ENCODE data around the gene C16orf78.

C16orf78 gene

DNA sequence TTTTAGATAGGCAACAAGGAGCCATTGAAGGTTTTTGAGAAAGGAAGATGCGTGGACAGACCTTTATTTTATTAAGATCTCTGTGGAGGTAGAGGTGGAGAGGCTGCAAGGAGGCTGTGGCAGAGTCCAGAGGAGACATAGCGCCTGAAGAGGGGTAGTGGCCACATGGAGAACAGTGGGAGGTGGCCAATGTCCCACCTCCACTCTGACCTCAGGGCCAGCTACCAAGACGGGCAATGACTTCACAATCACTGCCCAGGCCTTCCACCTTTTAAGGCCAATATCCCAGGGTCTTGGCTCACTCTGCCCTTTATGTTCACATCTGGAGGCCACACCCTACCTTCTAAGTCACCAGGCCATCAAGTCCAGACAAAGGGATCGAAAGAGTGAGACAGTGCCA is at the start of gene C16orf78:
C16orf78 (plus strand) TSS at position 301 of the 400 bp plus-strand sequence. CDS start 136 bp downstream, outside the sequence.
- no peak for DNase-seq

DNA sequence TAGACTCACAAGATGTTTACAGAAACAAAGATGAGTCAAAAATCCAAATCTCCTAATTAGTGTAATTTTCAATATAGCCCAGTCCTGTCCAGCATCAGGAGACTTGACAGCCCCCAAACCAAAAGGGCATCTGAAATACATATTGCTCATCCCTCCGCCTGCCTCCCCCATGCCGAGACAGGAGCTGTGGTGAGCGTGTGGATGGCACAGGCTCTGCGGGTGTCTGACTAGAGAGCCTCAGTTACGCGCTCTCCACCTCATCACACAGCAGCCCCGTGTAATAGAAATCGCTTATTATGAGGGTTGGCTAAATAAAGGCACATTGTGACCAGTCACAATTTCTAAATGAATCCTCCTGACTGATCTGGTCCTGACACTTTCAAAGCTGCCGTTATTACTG is 48.9 kb upstream of the C16orf78 start:
- no peak for DNase-seq

DNA sequence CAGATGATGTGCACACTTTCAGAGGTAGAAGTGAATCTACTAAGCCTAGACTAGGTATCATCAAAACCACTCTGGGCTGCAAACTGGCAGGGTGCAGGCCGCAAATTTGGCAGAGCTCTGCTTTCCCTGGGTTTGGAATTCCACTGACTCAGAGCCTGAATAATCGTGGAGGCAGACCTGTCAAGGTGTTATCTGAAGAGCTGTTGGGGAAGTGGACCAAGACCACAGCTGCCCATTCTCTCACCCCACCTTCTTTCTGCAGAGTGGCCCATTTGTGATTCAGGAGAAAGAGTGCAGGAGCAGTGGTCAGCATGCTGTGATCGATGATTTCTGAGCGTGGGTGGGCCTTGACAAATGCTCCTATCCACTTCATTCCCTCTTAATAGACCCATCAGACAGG is 46.1 kb upstream of the C16orf78 start:
- DNase-seq, result no peak

- no peak for DNase-seq
Observed at GRCh38 chr16:49328325-49328724, 45.3 kb upstream of the C16orf78 start.

DNA sequence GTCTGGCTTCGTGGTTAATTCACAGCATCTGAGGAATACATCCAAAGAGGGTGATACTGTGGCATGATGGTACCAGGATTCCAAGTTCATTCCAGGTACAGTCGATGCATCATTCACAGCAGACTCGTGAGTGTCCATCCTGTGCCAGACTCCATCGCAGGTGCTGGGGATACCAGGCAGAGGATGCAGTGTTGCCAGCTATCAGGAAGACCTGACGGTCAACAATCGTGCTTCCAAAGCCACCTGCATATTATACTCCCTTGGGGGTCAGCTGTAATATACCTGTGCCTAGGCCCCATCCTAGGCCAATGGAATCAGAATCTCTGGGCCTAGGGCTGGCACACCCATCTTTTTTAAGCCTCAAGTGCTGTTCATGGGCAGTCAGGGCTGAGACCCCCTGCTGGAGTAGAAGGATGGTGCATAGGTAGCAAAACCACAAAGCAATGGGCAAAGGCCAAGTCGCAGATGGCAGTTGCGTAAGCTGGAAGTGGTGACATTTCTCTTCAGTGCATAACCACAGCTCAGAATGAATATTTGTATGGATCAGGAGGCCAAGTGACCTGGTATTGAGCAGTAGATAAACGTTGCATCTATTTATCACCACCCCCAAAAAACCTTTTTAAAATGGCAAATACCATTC is 42.9 kb upstream of the C16orf78 start:
- peak; percentile 67 for DNase-seq

- DNase-seq, result no peak
Observed at GRCh38 chr16:49332589-49333258, 40.9 kb upstream of the C16orf78 start.

DNA sequence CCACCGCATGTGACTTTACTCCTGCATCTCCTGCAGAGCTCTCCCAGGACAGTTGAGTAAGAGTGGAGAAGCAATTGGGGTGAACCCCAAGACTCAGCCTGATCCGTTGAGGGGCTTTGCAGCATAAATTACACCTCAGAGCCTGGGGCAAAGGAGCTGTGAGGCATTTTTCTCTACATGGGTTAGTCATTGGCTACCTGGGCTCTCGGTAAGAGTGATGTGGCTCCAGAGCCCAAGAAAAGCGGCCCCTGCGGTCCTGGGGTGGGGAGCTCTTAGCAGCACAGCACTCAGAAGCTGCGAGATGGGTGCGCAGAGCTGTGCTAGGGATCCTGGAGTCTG is 40.4 kb upstream of the C16orf78 start:
- no peak for DNase-seq

DNA sequence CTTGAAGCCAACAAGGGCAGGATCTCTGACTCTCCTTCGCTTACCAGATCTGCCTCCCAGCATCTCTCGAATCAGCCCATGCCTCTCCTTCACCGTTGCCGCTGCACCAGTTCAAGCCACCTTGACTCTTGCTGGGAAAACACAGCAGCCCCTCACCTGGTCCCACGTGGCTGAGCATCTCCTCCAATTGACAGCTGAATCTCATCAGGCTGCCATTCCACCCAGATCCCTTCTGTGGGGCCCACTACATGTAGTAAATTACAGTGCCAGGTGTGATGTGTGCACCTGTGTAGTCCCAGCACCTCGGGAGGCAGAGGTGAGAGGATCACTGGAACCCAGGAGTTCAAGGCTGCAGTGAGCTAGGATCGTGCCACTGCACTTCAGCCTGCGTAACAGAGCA is 37.8 kb upstream of the C16orf78 start:
- no peak for DNase-seq

DNA sequence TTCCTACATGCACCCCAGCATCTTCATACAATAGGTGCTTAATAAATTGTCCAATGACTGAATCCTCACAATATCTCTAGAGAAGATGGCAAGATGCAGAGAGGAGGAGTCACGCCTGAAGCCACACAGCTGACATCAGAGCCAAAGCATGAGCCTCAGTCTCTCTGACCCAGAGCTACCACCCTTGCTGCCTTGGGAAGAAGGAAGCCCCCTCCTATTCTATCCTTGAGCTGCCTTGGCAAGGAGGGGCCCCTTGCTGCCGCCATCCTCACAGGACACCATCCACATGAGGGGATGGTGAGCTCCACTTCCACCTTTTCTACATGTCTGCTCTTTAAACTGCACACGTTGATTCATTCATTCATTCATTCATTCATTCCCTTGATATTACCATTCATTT is 37.0 kb upstream of the C16orf78 start:
- DNase-seq, result no peak

DNA sequence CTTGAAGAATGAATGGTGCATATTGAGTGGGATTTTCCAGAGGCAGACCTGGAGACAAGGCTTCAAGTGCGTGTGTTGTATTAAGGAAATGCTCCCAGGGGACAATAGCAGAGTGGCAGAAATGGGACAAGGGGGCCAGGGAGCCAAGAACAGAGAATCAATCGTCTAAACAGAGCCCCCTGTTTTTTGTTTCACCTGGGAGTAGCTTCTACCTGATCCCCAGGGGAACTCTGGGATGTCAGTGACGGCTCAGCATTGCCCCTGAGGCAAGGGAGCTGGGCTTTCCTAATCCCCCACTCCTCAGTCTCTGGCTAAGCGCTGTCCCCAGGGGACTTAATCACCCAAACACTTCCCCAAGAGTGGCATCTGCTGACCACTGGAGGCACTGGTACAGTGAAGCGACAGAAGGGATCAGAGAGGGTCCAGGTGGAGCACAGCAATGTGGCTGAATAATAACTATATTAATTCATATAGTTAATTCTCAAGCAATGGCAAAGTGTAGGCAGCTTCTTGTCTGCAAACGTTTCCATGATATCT is 35.7 kb upstream of the C16orf78 start:
- DNase-seq, result no peak

DNA sequence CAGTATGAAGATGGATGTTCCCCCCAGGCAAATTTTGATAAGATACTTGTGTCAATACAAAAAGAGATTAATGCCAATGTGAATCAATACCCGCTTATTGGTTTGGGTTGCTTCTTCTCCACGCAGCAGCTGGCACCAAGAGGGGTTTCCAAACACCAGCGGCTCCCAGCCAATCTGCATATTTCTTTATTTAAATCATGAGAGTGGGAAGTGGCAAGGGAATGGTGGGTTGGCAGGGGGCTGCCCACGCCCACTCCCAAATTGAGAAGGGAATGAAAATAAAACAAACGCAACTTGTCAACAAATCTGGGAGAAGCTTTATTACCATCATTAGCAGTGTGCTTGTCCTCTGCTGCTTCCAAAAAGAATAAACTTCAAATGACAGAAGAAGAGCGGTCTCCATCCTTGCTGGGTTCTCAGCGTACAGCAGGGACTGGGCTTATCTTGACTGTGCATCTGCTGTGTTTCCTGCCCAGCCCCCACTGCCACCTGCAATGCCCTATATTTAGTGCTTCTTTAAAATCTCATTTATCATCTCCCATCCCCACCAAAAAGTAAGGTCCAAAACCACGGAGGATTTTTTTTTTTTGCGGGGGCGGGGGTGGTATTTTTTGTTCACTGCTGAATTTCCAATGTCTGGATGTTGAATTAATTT is 34.9 kb upstream of the C16orf78 start:
- peak; percentile 36 for DNase-seq

DNA sequence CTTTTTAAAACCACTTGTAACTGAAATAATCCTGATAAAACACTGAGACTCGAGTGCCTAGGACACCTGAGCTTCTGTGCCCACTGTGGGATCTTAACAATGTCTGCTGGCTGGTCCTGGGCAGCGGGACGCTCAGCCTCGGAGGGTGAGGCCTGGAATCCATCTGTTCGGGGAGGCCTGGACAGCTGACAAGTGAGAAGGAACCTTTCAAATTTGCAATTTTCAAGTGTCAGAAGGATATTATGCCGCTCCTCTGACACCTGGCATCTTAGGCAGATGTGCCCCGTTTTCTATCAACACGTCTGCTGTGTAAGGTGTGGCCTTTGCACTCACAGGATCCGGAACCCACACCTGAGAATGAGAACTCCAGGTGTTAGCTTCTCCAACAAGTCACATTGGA is 33.1 kb upstream of the C16orf78 start:
- DNase-seq, result no peak

- DNase-seq, result no peak
Observed at GRCh38 chr16:49341706-49342105, 31.9 kb upstream of the C16orf78 start.

DNA sequence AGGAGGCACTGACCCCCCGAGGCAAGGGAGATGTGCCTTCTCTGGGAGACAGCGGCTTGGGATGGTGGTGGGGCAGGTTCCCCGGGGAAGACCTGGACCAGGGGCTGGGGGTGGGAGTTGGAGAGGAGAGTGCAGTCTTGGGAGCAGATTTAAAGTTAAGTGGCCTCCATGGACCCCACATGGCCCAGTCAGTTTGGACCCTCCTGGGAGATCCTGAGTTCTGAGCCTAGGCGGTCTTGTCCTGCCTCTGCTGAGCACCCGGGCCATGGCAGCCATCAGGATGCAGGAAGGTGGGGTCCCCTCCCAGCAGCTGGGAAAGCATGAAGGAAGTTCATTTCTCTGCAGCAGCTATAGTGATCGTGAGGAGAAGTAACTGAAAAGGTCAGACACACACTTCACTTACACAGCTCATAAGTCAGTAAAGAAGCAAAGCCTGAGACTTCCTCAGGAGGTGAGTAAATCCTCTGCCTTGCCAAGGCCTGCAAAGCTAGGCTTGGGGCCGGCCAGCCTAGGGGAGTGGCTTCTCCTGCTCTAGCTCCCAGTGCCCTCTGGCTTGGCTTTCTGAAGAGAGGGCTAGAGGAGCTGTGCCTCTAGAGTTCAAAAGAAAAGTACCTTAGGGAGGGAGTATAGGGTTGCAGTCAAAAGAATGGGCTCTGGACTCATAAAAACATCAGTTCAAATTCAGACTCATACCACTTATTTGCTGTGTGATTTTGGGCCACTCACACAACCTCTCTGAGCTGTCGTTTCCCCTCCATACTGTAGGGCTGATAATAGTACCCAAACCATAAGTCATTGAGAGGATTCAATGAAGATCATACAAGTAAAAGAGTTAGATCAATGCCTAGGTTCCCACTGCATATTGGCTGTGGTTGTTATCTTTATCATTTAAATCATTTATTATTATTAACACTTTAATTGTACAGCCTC is 31.0 kb upstream of the C16orf78 start:
- no peak for DNase-seq

DNA sequence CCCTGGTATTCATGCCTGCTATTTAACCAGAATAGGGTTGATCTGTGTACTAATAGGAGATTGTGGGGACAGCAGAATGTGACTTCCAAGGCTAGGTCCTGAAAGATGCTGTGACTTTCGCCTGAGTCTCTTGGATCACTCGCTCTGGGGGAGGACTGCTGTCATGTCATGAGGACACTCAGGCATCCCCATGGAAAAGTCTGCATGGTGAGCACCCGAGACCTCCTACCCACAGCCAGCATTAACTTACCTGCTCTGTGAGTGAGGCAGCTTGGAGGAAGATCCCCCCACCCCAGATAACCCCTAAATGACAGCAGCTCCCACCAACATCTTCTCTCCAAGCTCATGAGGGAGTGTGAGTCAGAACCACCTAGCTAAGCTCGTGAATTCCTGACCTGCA is 30.3 kb upstream of the C16orf78 start:
- no peak for DNase-seq

GRCh38 chr16:49344401-49344800 is 29.2 kb upstream of the C16orf78 start:
- DNase-seq, result no peak

GRCh38 chr16:49345829-49346228 is 27.8 kb upstream of the C16orf78 start:
- peak; percentile 50 for DNase-seq

DNA sequence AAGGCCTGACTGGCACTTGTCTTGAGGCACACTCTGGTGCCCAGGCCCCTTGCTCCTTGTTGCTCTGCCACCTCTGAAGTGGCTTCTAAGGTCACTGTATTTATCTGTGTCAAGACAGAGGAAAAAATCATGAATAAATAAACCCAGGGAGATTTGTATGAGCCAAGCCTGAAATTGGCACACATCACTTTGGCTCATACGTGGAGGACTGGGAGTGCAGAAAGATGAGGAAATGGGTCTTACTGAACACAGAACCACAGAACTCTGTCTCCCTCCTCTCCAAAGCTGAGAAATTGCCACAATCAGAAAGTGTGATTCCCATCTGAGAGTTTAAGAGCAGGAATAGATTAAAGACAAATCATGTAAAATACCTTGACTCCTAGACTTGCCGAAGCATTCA is 27.1 kb upstream of the C16orf78 start:
- no peak for DNase-seq

- no peak for DNase-seq
Observed at GRCh38 chr16:49347476-49347875, 26.1 kb upstream of the C16orf78 start.

- peak; percentile 17 for DNase-seq
Observed at GRCh38 chr16:49348408-49349176, 25.0 kb upstream of the C16orf78 start.

DNA sequence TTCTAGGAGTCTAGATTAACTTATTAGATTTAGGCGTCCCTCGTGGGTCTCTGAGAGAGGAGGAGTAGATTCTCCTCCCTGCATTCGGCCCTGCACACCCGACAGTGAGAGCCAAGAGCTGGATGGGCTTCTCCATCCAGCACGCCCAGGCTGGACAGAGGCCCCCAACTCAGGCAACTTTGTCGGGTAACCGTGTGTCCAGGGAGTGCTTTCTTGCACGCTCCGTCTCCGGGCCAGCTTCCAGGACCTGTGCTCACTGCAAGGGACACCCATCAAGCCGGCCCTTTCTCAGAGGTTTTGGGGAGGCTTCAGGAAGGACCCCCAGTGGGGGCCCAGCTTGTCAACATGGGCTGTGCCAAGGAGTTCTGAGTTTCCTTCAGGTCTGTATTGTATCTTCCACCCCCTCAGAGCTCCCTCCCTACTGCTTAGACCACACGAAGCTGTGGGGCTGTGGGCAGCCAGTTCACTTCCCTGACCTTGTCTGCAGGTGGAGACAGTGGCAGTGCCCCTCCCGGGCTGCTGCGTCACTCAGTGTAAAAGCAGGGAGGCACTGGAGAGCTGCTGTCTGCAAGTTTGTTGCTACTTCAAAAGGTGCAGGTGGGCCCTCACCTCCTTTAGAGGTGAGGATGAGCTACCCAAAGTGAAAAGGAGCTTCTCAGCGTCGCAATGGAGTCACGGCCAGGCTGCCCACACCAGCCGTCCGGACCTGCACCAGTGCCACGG is 24.0 kb upstream of the C16orf78 start:
- DNase-seq, result no peak
